MG63 (cell line): ENCODE measurements around the gene LRMDA. TPM values are rescaled to one million over a fixed set of nuclear protein-coding genes. Genes with fewer than 3 reads are reported as not detected.

ENCODE experiments used
- DNase-seq: peaks from one replicate; pipeline ENCODE4 v3.0.0-alpha.2; 2020
- H3K27me3 ChIP-seq: fragments of 250-450 bp; sonication (Bioruptor Pico); 2 replicates; pipeline ENCODE4 v1.5.1; 2020; ENCODE audit warnings: mild to moderate bottlenecking, moderate library complexity
- H3K36me3 ChIP-seq: fragments of 250-450 bp; sonication (Bioruptor Pico); 2 replicates; pipeline ENCODE4 v1.5.1; 2020; ENCODE audit warnings: mild to moderate bottlenecking, moderate library complexity
- H3K4me3 ChIP-seq: fragments of 250-450 bp; sonication (Bioruptor Pico); 2 replicates; pipeline ENCODE4 v1.5.1; 2020; ENCODE audit warnings: mild to moderate bottlenecking, moderate library complexity
- H3K9me3 ChIP-seq: fragments of 250-450 bp; sonication (Bioruptor Pico); 2 replicates; pipeline ENCODE4 v1.5.1; 2020; ENCODE audit warnings: mild to moderate bottlenecking, moderate library complexity
- total RNA-seq: library from RNA; depleted of rRNA; stranded (reverse); fragments of >200 nt; shearing (Covaris generic); gene quantifications from 2 replicates; pipeline ENCODE4 v1.2.3, GENCODE V29; 2014; ENCODE audit warnings: low replicate concordance

The LRMDA gene
- total RNA-seq, 1 experiment from 2014 or later, result 1.3 TPM

DNA sequence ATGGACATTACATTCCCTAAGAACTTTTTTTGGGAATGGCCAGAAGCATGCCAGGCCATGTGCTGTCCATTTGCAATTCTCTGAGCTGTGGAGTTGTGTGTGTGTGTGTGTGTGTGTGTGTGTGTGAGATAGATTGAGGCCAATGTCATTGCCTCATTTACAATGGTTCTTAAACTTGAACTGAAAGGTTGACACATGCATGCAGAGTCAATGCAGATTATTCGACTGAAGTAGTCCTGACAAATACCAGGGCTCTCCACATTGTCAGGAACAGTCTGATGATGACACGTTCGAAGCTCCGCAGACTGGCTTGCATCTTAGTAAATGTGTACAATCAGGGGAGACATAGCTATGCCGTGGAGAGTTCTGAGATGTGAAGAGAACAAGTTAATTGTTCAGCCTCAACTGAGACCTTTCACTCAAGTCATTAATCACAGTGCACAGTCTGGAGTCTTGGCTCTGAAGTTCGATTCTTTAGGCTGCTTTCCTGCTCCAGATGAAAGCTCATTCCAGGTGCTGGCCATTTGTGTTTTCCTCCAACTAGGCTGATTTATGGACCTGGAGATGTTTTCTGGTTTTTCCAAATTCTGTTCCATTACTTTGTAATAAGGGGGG, 921.9 kb downstream of the LRMDA start:
- DNase-seq, result no peak
- no peaks in the 10 kb centered on the region for H3K27me3 ChIP-seq
- no peaks in the 10 kb centered on the region for H3K9me3 ChIP-seq

GRCh38 chr10:76354212-76354738, 922.9 kb downstream of the LRMDA start:
- DNase-seq, result no peak
- Histone ChIP-seq H3K9me3 (no peaks in the 10 kb centered on the region), H3K27me3 (no peaks in the 10 kb centered on the region), H3K36me3 (no peaks in the 10 kb centered on the region), H3K4me3 (no peak overlapping the region)

More for the DNA sequence above, 921.9 kb downstream of the LRMDA start:
- H3K36me3 ChIP-seq, result no peaks in the 10 kb centered on the region
- H3K4me3 ChIP-seq, result no peak overlapping the region

DNA sequence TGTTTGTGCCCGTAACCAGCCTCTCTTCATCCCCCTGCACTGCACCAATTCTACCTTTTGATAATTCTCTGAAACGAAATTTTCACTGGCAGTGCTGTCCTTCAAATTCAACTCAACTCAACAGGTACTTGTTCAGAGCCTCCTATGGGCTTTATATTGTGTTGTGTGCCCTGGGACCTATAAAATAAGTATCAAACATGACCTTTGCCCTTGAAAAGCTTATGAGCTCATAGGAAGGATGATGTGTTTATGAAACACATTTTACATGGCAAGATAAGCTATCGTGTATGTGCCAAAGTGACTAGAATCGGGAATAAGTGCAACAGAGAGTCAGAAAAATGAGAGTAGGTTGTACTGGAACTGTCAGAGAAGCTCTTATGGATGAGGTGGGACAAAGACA, 923.5 kb downstream of the LRMDA start:
- no peak for DNase-seq
- Histone ChIP-seq H3K27me3 (no peaks in the 10 kb centered on the region), H3K36me3 (no peaks in the 10 kb centered on the region), H3K9me3 (no peaks in the 10 kb centered on the region), H3K4me3 (no peak overlapping the region)

- Histone ChIP-seq H3K4me3 (no peak overlapping the region), H3K27me3 (no peaks in the 10 kb centered on the region), H3K9me3 (no peaks in the 10 kb centered on the region), H3K36me3 (no peaks in the 10 kb centered on the region)
- no peak for DNase-seq
These were observed 925.1 kb downstream of the LRMDA start for GRCh38 chr10:76356557-76356956.

DNA sequence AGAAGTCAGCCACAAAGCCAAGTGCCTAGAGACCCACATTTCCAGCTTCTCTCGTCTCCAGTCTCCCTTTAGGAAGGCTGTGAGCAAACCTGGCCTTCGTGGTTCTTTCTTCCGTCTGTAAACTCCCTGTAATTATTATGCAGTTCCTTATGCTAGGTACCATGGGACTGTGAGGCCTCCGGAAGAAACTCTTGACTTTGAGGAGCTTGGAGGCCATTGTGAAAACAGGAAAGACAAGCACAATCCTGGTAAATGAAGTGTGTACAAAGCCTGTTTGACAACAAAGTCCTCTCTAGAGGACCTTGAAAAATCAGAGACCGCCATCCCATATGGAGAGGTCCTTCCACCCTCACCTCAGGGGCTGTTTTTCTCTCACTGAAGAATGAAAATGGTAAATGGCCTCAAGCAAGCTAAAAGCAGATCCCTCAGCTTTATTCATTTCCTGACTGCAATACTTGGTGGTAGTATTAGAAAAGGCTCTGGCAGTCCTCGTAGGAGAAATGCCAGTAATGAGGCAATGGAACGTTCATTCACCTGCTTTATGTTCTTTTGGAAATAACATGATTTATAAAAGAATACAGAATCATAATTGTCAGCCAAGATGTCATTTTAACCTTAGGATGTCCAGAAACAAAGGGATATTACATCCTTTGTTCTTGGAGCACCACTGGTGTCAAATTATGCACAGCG, 926.4 kb downstream of the LRMDA start:
- Histone ChIP-seq H3K4me3 (no peak overlapping the region), H3K27me3 (no peaks in the 10 kb centered on the region), H3K9me3 (no peaks in the 10 kb centered on the region), H3K36me3 (no peaks in the 10 kb centered on the region)
- no peak for DNase-seq

DNA sequence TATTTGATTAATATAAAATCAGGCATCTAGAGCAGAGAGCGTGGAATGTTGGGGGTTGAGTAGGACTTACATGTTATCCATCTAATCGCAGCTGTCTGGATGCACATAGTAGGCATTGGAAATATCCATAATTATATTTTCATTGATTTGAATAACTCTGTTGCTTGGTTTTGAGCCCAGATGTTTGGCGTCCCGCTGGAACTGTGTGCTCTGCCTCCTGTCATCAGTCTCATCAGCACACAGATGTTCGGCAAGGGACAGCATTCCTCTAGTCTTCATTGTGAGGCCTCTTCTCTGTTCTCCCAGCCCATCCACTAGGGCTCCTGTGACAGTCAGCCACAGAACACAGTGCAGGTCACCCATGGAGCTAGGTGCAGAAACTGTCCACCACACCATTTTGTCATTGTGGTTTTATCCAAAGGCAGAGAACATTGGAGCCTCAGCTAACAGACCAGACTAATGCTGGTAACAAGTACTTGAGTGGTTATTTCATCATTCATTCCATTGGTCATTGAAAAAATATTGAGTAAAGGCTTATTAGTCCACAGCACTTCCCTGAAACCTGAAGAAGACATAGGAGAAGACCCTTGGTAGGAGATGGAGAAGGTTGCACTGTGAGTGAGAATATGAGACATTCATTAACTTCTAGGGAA, 927.4 kb downstream of the LRMDA start:
- Histone ChIP-seq H3K4me3 (no peak overlapping the region), H3K36me3 (no peaks in the 10 kb centered on the region), H3K9me3 (no peaks in the 10 kb centered on the region), H3K27me3 (no peaks in the 10 kb centered on the region)
- DNase-seq, result no peak

DNA sequence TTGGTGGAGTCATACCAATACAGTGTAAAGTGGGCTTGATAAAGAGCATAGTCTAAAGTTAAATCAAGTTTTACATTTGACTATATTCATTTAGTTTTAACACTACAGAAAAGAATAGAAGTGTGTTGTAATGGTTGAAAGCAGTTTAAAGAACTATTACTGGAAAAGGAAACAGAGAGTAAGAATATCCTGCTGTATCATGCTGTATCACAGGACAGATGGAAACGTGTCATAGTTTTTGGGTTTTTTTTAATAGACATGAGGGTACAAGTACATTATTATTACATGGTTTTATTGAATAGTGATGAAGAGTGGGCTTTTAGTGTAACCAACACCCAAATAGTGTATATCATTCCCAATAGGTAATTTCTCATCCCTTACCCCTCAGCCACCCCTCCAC, 944.3 kb downstream of the LRMDA start:
- DNase-seq, result no peak
- no peaks in the 10 kb centered on the region for H3K27me3 ChIP-seq
- no peaks in the 10 kb centered on the region for H3K36me3 ChIP-seq
- peaks cover 4% of the 10 kb centered on the region for H3K9me3 ChIP-seq
- H3K4me3 ChIP-seq, result no peak overlapping the region

GRCh38 chr10:76382381-76382851, 951.0 kb downstream of the LRMDA start:
- Histone ChIP-seq H3K4me3 (no peak overlapping the region), H3K27me3 (no peaks in the 10 kb centered on the region), H3K9me3 (no peaks in the 10 kb centered on the region), H3K36me3 (no peaks in the 10 kb centered on the region)
- DNase-seq, result peak; percentile 23

DNA sequence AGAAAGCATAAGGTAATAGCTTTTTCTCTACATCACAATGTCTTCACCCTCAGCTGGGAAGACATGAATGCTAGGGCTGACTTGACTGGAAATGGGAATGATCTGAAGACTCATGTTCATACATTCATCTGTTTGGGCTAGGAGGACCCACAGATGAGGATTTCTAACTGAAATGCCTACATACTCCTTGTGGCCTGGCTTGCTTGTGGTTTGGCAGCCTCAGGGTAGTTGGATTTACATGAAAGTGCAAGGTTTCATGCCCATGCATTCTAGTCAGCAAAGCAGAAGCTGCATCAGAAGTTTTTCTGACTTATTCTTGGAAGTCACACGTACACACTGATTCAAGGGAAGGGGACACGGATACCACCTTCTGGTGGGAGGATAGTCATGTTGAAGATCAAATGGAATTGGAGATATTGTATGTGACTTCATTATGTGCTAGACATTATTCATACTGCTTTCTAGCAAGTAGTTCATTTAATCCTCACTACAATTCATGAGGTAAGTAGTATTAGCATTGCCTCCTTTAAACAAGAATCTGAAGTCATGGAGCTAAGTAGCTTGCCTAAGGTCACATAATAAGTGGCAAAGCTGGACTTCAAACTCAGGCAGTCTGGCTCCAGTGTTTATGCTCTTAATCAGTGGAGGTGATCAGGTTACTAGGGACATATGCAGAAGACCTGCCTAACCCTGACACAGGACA, 957.0 kb downstream of the LRMDA start:
- Histone ChIP-seq H3K36me3 (no peaks in the 10 kb centered on the region), H3K4me3 (no peak overlapping the region), H3K9me3 (no peaks in the 10 kb centered on the region), H3K27me3 (no peaks in the 10 kb centered on the region)
- DNase-seq, result peak; percentile 54

GRCh38 chr10:76393875-76394706, 962.7 kb downstream of the LRMDA start:
- Histone ChIP-seq H3K36me3 (no peaks in the 10 kb centered on the region), H3K9me3 (no peaks in the 10 kb centered on the region), H3K4me3 (no peak overlapping the region), H3K27me3 (no peaks in the 10 kb centered on the region)
- peak; percentile 24 for DNase-seq

DNA sequence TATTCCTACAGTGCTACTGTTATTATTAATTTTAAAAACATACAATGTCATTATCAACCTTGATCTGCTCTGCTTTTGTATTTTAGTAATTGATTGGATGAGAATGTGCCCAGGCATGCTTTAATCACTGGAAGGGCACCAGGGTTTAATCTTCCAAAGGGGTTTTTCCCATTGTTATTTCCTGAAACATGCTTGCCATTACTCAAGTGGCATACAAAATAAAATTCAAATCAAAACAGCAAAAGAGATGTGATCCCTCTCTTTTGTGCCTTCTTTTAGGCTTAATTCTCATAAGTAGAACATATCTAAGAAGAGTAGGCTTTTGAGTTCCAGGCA, 963.3 kb downstream of the LRMDA start:
- H3K4me3 ChIP-seq, result no peak overlapping the region
- no peaks in the 10 kb centered on the region for H3K27me3 ChIP-seq
- no peaks in the 10 kb centered on the region for H3K36me3 ChIP-seq
- no peak for DNase-seq
- no peaks in the 10 kb centered on the region for H3K9me3 ChIP-seq

- Histone ChIP-seq H3K27me3 (no peaks in the 10 kb centered on the region), H3K9me3 (no peaks in the 10 kb centered on the region), H3K4me3 (no peak overlapping the region), H3K36me3 (no peaks in the 10 kb centered on the region)
- DNase-seq, result no peak
These were observed 963.8 kb downstream of the LRMDA start for GRCh38 chr10:76395251-76395650.

- no peak for DNase-seq
- H3K9me3 ChIP-seq, result no peaks in the 10 kb centered on the region
These were observed 964.7 kb downstream of the LRMDA start for GRCh38 chr10:76396134-76396533.

GRCh38 chr10:76397181-76398042, 966.0 kb downstream of the LRMDA start:
- peak; percentile 62 for DNase-seq
- no peaks in the 10 kb centered on the region for H3K9me3 ChIP-seq
- no peaks in the 10 kb centered on the region for H3K36me3 ChIP-seq
- no peak overlapping the region for H3K4me3 ChIP-seq
- no peaks in the 10 kb centered on the region for H3K27me3 ChIP-seq

More at GRCh38 chr10:76396134-76396533, 964.7 kb downstream of the LRMDA start:
- Histone ChIP-seq H3K36me3 (no peaks in the 10 kb centered on the region), H3K27me3 (no peaks in the 10 kb centered on the region), H3K4me3 (no peak overlapping the region)

DNA sequence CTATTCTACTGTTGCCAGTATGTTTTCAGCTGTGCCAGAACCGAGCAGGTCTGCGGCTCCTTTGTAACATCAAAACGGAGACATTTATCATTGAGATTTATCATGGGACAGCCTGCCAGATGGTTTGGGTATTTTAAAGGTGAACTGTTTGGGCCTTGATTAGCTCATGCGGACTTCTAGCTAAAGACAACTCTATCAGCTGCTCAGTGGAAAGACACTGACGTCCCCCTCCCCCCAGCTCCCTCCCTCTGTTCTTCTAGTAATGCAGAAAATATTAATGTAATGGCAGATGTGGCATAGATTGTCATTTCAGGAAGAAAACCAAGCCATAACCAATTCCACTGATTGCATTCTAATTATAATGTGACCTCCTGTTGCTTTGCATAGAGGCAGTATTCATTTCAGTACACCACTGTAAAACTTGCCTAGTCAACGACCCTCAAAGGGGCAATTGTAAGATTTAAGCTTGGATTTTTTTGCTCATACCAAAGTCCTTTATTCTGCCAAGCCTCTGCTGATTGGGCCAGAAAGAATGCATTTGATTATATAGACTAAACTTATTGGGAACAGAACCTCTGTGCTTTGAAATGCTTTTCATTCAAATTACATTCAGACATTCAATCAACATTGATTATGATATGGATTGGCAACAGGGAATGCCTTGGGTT, 966.8 kb downstream of the LRMDA start:
- Histone ChIP-seq H3K27me3 (no peaks in the 10 kb centered on the region), H3K4me3 (no peak overlapping the region), H3K9me3 (no peaks in the 10 kb centered on the region), H3K36me3 (no peaks in the 10 kb centered on the region)
- peak; percentile 19 for DNase-seq
